ENCODE results near the gene MYO5B.
"Not testable (repeated sequence)": the region's sequence is repeated elsewhere in the genome, so short reads cannot be mapped to it uniquely, and the experiment has no call there.

Gene MYO5B

DNA sequence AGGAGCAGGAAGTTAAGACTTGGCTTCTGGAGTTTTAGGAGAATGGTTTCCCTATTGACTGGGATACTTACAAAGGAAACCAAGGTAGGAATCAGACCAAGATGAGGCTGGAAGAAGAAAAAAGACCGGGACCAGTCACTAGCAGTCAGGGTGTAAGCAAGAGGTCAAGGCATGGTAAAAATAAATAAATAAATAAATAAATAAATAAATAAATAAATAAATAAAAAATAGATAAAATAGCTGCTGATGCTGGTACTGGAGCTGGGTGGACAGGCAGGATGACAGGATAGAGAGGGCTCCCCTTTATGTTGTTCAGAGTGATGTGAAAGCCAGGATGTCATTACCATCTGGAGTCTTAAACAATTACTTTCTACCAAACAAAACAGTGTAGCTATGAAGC, 89.9 kb downstream of the MYO5B start:
- no peak for DNase-seq

DNA sequence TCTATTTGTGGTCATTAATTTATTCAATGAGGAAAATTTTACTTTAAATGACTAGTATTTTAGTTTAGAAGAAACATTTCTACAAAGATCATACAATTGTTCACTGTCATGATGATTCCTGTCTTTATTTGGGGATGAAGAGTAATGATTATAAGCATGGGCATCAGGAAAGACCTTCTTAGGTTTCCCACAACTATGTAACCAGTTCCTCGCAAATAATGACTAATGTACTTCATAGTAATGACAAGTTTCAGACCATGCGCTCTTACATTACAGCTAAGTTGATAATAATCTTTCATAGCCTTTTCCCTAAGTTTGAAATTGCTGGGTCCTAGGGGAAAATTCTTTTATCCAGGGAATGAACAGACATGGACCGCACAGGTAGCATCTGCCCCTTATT, 90.5 kb downstream of the MYO5B start:
- no peak for DNase-seq

DNA sequence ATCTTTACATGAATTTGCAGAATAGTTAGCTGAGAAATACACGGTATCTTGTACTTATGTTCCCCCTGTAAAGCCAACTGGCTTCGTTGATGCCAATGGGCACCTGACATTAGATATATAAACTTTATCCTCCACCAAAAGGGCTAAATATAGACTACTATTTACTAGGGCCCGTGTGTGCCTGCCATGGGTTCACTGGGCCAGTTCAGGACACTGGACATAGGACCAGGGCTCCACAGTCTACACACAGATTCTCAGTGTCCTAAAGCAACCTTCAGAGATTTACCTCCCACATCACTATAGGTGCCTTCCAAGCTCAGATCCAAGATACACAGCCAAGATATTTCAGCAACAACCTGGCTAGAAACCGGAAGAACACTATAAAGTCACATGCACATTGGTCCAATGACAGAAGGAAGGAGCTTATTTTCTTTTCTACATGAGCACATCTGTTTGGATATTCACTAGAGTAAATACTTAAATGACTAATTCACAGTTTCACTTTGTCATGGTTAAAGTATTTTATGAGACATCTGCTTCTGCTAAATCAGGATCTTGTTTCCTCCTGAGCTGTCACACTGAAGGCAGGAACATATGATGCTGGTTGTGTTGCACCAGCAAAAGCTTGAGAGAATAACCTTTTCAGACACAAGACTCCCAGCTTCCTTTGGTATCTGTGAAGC, 95.1 kb downstream of the MYO5B start:
- peak in 4 of 58 donors; percentile 4 to 43 (median 26) for DNase-seq

DNA sequence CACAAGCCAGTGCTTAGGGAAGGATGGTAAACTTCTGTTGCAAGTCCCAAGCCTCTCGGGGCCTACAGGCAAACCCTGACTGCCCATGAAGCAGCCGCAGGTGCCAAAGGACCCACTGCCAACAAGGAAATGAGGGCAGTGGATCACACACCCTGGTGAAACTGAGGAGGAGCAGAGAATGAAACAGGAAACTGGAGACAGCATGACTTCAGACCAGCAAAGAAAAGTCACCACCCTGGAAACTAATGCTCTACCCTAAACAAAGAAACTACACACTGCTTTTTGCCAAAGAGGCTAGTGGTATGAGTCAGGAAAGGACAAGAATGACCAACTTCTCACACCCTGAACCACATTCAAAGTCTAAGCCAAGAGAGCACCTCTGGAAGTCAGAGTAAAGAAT, 97.2 kb downstream of the MYO5B start:
- DNase-seq, result peak in 1 of 58 donors; percentile 18

DNA sequence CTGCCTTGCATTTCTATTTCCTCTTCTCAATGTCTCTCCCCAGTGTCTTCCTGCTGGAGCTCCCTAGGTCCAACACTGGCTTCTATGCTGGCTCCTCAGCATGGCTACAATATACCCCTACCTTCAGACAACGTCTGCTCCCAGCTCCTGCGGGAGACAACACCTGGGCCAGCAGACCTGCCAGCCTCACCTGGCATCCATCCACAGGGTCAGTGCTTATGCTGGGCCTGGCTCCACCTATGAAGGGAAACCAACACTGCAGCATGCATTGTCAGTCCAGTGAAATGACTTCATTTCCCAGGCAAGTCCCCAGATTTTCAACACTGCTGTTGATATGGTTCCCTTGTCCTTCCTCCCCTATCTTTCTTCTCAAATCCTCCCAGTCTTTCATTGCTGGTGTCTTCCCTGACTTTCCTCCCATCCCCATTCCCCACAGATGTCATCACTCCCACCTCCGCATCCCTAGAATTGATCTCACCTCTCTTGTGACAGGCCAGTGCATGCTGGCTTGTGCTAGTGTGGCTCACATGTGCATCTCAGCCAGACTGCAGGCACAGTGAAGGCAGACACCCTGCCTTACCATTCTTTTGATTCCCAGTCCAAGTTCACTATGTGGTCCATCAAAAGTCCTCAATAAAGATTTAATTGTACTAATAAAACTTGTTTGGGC, 98.0 kb downstream of the MYO5B start:
- DNase-seq, result no peak

DNA sequence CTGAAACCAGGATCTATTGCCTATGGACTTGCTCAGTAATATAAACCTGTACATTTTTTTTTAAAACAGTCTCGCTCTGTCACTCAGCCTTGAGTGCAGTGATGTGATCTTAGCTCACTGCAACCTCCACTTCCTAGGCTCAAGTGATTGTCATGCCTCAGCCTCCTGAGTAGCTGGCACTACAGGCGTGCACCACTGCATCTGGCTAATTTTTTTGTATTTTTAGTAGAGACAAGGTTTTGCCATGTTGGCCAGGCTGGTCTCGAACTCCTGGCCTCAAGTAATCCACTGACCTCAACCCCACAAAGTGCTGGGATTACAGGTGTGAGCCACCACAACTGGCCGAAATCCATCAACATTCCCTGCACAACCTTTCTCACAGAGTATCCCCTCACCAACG, 100.2 kb downstream of the MYO5B start:
- DNase-seq, result not testable (repeated sequence)

DNA sequence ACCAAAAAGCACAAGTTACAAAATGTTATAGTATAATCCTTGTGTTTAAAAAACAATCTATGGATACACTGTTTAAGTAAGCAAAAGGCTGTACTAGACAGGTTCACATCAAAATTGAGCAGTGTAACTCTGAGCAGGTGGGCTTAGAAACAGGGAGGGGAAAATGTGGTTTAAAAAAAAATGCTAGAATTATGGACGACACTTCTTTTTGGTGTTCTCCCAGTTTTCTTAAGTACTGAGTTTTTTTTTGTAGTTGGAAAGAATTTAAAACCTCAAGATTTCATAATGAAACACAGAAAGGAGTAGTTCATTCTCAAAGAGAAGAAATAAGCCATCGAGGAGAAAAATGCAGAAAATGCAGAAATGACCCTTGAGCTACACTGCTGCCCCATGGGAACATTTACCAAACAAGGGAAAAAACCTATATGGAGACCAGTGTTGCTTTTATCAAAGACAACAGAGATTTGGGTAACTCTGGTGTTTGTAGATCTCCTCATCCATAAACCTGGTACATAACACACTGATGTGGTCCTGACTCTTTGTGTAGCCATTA, 100.7 kb downstream of the MYO5B start:
- no peak for DNase-seq

DNA sequence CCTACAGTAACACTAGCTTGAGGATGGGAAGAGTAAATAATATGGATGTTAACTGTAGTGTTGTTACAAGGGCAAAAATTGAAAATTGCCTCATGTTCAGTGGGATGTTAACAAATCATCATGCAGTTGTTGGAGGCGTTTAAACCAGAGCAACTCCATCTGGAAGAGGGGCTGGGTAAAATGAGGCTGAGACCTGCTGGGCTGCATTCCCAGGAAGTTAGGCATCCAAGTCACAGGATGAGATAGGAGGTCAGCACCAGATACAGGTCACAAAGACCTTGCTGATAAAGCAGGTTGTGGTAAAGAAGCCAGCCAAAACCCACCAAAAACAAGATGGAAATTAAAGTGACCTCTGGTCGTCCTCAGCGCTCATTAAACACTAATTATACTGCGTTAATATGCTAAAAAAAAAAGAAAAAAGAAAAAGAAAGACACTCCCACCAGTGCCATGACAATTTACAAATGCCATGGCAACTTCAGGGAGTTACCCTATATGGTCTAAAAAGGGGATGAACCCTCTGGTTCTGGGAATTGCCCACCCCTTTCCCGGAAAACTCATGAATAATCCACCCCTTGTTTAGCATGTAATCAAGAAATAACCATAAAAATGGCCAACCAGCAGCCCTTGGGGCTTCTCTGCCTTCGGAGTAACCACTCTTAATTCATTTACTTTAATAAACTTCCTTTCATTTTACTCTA, 101.4 kb downstream of the MYO5B start:
- DNase-seq, result no peak

DNA sequence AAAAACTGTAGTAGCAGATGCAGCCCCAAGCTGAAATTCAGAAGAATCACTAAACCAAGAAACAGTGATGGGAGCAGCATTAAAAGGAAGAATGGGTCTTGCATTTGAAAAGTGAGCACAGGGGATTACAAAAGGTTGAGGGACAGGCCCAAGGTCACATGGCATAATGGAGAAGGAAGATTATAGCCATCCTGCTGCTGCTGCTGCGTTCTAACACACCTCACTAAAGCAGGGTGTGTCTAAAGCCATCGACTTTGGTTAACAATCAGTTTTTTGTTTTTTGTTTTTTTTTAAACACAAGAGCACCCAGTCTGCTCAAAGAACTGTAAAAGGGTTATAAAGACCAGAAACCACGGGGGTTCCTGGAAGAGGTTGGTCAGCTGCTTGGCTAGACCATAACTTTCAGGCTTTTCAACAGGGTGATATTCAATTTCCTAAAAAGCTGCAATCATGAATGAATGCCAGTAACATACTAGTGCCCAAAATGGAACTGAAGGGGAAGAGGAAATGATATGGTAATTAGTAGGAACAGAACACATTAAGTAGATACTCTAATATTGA, 102.6 kb downstream of the MYO5B start:
- DNase-seq, result no peak

DNA sequence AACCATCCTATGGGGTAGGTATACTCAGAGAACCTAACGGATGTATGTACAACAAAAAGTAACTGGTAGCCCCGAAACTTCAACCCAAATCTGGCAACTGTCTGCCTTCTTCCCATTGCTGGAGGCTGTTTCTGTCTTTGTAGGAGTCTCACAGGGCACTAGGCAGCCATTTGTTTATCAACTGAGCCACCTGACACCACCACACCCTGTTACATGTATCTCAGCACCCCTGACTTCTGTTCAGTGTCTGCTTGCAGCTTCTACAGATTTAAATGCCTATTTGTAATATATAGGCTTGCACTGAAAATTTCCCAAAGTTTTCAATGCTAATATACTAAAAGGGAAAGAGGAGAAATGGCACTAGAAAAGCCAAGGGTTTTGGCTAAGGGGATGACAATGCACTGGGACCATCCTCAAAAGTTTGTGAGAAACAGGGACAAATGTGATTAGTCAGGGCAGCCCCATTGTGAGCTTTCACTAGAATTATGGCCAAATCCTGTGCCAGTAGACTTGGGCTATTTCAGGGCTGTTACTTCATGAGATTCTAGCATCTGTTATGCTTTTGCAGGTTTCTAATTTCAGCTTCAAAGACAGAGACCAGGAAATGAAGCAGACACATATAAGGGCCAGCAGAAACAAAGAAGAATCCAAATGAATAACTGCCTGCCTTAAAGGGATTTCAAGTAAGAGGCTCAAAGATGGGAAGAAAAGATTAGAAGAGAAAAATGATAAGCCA, 103.3 kb downstream of the MYO5B start:
- DNase-seq, result peak in 3 of 58 donors; percentile 7 to 46 (median 26)

DNA sequence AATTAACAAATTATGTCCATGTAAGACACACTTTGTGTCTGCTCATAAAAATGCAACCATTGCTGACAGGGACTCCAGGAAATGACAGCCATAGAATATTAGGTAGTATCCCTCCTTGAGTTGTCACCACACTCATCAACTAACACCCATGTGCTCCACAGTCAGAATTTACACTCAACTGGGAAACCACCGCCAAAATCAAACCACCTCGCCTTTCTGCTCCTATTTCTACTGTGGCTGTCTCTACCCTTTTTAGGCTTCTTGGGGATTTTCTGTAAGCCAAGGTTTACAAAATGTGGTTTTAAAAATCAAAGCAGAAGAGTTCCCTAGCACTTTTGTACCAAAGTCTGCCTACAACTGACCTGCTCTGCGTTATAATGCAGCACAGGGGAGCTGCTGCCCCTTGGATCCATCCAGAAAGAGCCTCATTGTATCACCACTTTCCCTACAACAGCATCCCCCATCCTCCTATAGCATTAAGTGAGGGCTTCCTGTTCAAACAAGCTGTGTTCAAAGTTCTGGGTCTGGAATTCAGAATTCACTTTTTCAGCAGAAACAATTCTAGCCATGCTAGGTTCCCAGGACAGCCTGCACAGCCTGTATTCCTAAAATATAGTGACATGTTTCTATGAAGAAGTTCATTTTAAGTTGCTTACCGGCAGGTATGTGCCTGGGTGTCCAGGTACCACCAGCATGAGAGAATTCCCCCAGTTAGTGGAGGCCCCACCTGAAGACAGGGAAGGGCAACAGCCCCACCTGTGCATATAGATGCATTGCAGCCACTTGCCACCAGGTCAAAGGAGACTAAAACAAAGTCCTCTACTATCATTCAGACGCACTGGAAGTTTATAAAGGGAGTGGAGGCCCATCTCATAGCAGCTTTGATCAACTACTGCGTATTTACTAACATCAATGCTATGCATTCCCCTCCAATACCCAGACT, 104.3 kb downstream of the MYO5B start:
- no peak for DNase-seq

DNA sequence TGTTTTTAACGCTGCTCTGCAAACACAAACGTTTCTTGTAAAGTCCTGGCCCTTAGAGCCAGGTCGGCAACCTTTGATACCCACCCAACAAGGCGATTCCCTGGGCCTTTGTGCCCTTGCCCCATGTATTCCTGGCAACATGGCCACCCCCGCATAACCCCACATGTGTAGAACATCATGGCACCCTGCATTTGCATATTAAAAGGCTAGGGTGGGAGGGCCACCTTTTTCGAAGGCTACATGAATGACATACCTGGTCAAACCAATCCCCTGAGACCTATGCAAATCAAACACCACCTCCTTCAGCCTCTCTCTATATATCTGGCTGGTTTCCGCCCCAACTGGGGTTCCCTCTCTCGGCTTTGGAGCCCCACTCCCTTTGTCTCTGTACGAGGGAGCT, 105.2 kb downstream of the MYO5B start:
- no peak for DNase-seq

DNA sequence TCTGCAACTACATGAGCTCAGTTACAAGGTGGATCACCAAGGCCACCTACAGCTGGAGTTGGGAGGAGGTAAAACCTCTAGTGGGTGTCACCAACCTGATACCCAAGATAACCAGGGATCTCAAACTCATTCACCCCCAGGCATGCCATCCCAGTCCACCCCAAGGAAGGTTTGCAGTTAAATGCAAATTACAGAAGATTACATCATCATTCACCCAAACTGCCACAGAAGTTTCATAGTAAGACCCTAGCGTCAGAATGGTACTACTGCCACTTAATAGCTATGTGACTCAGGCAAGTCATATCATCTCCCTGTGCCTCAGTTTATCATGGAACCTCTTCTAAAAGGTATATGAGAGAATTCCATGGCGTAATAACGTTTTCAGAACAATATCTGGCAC, 111.2 kb downstream of the MYO5B start:
- no peak for DNase-seq

DNA sequence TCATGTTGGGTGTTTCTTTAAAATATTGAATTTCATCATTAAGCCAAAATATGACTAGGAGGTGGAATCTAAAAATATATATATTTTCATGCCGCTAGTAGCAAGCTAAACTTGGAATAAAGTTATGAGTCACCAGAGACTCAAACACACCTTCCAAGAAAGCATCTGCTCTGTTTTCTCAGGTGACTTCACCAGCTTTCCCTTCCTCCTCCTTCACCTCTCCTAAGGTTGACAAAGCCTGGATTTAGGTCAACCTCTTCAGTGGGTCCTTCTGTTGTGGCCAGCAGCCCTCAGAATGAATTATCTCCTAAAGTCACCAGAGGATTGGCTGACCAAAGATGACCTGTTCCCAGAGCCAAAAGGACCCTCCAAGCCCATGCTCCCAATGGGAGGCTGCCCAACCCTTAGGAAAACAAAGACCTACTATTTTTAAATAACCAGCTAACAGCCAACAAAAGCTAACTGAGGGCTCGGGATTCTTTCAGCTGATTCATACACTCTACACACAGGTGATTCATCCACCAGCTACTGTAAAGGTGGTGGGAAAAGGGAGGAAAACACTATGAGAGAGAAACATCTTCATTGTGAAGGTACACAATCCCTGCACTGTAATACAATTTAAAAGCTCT, 113.9 kb downstream of the MYO5B start:
- no peak for DNase-seq

DNA sequence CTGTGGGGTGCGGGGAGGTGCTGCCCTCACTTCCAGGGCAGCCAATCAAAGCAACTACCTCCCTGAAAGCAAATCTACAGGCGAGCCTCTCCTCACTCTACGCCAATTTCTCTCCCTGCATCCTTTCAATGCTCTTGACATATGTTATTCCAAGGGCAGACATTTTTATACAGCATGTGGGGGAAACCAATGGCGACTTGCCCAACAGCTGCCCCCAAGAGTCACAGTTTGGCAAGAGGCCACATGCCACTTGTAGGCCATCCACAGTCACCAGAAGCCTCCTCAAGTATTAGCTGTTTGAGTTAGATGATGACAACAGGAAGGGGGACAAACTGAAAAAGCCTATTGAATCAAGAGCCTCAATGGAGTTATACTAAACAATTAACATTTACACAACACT, 114.6 kb downstream of the MYO5B start:
- peak in 1 of 58 donors; percentile 16 for DNase-seq

DNA sequence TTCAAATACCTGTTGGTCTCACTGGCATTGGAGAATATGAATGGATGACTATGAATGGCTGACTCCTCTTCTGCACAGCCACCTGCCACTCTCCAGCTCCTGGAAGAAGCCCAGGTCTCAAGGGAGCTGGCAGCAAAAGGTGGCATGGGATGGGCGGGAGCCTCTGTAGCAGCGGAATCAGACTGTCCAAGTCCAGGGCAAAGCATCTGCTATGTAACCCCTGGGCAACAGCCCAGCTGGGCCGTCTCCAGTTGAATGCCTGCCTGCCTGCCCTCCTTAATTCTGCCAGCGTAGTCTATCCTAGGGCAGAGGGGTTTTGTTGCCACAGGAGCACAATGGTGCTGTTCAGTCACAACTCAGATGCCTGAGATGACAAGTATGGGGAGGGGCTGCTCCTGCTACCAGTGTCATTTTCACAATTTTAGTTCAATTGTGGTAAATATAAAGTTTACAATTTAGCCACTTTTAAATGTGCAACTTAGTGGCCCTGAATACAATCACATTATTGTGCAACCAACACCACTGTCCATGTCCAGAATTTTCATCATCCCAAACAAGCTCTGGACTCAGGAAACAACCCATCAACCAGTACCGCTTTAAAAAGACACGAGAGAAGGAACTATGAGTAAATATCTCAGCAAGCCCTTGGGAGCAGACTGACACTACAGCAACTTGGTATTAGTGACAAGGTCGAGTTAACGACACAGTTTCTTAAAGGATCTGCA, 115.2 kb downstream of the MYO5B start:
- peak in 53 of 58 donors; percentile 15 to 87 (median 52) for DNase-seq

DNA sequence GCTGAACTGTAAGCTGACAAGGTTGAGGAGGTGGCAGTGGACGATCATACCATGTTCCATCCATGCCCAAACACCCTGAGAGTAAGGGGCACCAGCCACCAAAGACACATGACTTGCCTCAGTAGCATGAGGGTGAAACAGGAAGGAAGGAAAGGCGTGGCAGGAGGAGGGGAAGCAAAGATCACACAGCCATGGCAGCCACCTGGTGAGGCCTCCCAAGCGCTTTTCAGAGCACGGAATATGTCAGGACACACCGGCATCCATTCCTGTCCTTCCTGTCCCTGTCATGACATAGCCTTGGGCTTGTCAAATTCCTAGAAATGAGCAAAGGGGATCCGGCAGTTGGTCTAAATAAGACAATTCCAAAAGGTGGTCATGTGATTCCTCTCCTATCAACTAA, 118.7 kb downstream of the MYO5B start:
- no peak for DNase-seq

DNA sequence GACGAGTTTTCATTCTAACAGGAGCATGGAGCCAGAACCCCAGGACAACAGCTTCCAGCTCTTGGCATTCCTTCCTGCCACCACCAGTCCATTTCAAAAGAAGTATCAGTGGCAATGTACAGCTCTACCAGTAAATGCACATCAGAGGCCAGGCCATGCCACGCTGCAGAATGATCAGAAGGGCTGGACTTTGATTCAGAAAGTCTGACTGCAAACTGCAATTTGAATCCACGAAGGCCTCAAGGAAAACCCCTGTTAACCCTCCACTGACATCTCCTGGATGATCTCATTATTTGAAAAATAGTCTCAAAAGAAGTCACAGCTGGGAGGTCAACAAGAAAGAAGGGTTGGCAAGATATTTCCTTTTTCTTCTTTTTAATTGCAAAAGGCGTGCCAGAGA, 119.2 kb downstream of the MYO5B start:
- no peak for DNase-seq

DNA sequence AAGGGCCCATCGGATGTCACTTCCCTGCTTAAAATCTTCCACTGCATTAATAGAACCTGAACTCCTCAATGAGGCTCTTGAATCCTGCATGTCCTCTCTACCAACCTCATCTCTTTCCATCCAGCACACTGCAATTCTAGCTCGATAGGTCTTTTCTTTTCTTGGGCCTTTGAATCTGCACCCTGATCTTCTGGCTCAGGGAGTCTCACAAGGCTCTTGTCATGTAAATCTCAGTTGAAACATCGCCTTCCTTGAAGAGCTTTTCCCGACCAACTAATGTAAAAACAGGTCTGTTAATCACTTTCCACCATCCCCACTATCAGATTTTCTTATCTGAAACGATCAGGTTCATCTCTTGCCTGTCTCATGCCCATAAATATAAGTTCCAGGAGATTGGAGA, 120.5 kb downstream of the MYO5B start:
- no peak for DNase-seq

Measured in anterior cingulate cortex (tissue), 58 donors.